Right forelimb (tissue), 1 donor: ENCODE measurements around the gene TBPL1.
"Not testable (repeated sequence)": the region's sequence is repeated elsewhere in the genome, so short reads cannot be mapped to it uniquely, and the experiment has no call there.

Experiments
- DNase-seq: peaks from one replicate; pipeline ENCODE4 v3.0.0-alpha.2; 2018

Gene TBPL1

DNA sequence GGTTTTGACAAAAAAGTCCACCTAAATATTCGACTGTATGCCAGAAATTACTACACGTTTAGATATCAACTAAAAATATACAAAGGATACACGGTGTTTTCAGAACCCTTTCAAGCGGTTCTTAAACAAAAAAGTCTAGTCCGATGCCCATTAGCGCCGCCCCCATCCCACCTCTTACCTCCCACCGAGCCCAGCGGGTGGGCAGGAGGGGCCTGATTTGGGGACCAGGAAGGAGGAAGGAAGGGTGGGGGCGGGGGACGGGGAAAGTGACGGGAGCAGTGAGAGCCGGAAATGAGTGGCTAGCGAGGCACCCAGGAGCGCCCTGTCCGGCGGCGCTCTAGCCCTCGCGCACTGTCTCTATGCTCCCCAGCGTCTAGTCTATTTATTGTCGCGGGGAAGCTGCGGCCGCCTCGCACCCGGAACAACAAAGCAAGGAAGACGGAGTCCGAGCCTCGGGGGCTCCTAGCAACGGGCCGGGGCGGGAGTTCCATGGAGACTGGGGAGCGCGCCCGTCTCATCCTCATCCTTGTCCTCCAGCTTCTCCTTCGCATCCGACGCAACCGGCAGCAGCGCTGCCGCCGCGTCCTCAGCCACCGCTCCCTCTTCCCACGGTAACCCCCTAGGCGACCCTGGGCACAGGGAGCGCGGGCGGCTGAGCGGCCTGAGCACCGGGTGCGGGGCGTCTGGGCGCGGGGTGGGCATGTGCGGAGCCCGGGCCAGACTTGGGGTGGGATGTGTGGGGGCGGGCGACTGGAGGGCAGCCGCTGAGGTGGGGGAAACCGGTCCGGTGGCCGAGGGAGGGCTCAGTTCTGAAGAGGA is at the start of gene TBPL1:
Gene TBPL1, plus strand, starts transcription at position 410 of the 819 bp plus-strand sequence. CDS start 26,902 bp downstream, outside the sequence.
- peak; percentile 99 for DNase-seq

DNA sequence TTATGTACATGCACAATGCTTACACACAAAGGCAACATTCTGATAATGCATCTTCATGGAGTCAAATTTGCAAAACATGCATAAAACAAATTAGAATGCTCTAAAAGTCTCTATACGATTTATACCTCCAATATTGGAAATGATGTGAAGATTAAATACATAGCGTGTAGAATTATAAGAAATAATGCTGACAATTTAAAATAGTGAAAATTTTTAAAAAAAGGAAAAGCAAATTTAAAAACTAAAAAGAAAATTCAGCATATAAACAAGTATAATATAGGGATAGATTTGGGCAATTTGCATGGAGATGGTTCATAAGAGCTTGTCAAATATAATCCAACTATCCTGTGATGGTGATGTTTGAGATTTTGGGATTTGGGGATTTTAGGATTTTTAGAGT is 49.2 kb upstream of the TBPL1 start:
- no peak for DNase-seq

DNA sequence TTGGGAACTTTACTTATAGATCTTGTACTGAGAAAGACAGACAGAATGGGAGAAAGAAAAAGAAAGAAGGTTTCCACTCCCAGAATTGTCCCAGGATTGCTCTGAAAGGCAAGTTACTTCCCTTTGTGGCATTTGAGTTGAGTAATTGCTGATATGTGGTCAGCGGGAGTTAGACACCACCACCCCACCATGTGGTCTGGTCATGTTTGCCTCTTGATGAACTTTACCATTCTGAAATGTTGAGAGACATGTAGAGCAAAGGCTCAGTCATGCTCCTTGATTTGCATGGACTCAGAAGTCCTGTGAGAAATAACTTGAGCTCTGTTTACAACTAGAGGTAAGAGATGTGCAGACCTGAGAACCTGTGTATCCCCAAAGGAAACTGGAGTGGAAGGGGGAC is 47.0 kb upstream of the TBPL1 start:
- no peak for DNase-seq

DNA sequence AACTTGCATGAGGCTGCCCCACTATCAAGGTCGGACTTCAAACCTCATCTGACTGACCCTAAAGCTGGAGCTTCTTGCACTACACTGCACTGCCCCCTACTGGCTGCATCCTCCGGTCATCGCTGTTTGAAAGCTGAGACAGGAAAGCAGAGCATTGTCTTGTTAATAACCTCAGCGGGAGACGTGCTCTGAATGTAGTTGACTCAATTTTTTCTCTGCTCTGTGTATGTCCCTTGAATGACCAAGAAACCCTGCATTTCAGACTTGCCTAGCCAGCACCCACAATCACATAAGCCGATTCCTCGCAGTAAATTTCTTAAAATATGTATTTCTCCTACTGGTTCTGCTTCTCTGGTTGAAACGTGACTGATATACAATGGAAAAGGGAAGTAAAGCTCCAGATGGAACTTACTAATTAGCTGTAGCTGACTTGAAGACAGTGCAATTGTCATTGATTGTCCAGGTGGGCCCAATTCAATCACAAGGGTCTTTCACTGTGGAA is 36.3 kb upstream of the TBPL1 start:
- peak; percentile 89 for DNase-seq

DNA sequence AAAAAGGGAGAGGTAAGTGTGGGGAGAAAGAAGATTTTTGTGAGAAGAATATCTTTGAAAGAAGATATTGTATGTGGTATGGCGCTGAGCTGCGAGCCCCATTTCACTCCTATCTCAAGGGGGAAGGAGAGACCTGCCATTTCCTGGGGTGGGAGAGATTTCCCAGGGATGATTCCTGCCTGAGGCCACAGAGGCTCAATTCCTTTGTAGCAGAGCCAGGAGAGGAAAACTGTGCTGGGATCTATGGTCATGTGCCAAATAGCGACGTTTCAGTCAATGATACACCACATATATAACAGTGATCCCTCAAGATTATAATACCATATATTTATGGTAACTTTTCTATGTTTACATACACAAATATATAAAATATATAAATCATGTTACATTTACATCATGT is 35.2 kb upstream of the TBPL1 start:
- DNase-seq = no peak

DNA sequence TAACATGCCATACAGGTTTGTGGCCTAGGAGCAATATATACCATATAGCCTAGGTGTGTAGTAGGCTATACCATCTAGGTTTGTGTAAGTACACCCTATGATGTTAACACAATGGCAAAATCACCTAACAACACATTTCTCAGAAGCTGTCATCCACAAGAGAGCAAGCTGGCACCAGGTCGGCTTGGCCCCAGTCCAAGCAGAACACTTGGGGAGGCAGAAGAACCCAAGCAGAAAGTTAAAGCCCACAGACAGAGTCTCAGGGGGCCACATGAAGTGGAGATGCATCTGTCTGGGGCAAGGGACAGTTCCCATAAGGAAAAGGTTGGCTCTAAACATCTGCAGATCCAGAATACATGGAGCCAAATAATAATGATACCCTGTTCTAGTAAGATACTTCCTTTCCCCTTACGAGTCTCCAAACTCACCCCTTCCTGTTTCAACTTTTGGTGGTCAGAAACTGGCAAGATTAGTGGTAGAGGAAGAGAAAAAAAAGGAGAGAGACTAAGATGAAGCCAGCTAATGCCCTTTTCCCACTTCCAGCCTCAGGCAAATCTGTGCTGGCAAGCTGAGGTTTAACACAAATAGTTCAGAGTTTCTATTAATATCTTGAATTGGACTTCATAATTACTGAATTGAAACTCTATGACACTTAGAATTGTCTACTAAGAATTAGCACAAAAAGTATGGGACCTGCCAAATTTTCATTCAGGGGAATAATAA is 34.7 kb upstream of the TBPL1 start:
- no peak for DNase-seq

DNA sequence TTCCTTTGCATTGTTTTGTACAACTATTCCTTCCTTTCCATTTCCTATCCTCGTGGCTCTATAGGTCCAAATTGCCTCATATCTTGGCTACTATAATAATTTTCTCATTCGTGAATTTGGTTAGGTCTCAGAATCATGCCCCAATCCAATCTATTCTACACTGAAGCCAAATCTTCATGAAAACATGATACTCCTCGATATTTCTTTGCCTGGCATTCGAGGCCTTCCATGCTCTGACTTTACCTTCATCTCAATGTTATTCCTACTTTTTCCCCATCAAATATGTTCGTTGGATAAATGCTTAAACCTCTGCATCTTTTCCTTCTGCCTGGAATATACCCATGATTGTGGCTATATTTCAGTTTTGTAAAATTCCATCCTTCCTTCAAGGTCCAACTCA is 33.7 kb upstream of the TBPL1 start:
- no peak for DNase-seq

DNA sequence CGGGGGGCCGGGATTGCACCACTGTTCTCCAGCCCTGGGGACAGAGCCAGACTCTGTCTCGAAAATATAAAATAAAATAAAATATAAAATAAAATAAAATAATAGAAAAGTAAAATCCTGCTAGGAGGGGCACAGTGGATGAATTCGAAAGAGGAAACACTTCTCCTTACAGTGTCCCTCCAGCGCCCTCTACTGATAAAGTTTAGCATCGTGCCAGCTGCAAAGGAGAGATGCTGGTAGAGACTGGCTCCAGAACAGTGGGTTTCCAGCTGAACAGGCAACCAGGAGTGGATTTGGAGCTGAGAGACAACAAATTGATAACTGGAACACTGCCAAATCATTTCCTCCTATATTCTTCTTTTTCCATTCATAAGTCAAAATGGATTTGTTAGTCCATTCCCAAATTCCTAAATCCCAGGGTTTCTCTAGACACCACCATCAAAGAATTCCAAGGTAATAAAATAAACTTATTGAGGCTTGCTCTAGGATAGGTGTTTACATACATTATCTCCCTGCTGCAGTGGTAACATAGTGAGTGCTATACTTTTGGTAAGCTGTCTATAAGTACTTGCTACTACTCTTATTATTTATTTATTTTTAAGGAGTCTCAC is 31.7 kb upstream of the TBPL1 start:
- peak; percentile 75 for DNase-seq

DNA sequence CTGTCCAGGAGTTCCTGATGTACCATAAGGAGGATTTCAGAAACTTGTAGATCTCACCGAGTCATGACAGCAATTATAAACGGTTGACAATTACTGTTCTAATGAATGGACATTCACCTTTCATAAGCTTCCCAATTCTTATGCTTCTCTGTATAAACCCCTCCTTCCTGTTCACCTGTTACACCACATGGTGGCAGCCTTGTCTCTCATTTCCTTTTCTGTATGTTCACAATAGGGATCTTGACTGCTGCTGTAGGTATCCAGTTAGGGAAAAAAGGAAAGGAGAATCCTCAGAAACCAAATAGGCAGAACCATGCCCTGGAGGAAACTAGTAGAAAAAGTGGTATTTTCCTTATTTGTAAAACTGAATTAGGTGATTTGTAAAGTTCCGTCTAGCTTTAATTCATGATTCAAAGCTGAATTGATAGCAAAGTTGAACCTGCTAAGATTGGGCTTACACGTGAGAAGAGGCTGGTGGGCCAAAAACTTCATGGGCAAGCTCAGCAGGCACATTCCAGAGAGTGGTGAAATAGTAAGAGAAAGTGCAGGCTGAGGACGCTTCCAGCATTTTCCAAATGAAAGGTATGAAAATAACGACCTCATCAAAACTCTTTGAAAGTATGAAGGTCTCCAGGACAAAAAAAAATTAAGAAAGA is 29.0 kb upstream of the TBPL1 start:
- DNase-seq = peak; percentile 74

DNA sequence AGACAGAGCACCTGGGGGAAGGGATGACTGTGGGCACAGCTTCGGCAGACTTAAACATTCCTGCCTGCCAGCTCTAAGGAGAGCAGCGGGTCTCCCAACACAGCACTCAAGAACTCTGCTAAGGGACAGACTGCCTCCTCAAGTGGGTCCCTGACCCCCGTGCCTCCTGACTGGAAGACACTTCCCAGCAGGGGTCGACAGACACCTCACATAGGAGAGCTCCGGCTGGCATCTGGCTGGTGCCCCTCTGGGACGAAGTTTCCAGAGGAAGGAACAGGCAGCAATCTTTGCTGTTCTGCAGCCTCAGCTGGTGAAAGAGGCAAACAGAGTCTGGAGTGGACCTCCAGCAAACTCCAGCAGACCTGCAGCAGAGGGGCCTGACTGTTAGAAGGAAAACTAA is 21.8 kb upstream of the TBPL1 start:
- not testable (repeated sequence) for DNase-seq

DNA sequence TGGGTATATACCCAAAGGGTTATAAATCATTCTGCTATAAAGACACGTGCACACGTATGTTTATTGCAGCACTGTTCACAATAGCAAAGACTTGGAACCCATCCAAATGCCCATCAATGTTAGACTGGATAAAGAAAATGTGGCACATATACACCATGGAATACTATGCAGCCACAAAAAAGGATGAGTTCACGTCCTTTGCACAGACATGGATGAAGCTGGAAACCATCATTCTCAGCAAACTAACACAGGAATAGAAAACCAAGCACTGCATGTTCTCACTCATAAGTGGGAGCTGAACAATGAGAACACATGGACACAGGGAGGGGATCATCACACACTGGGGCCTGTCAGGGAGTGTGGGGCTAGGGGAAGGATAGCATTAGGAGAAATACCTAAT is 16.7 kb upstream of the TBPL1 start:
- not testable (repeated sequence) for DNase-seq

DNA sequence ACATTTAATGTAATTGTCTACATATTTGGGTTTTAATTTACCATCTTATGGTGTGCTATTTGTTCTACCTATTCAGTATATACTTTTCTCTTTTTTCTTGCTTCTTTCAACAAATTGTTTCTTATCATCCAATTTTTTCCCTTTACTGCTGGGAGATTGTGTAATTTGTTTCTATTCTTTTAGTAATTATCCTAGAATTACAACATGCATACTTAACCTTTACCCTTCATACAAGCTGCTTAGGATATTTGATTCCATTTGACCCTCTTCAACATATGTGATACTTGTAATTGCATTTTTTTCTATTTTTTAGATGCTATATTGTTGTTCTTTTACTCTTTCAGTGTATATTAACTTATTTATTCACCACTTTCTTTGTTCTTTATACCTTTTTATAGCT is 15.1 kb upstream of the TBPL1 start:
- no peak for DNase-seq

DNA sequence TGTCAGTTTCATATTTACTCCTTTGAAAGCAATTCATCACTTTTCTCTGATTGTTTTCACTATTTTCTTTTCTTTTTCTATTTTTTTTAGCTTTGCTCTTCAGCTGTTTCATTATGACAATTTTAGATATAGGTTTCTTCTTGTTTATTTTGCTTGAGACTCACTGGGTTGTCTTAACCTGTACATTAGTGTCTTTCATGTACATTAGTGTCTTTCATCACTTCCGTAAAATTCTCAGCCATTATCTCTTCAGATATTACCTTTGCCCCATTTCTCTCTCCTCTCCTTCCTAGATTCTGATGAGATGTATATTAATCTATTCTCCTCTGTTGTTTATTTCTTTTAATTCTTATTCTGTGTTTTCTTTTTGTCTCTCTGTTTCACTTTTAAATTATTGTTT is 14.5 kb upstream of the TBPL1 start:
- DNase-seq = no peak

DNA sequence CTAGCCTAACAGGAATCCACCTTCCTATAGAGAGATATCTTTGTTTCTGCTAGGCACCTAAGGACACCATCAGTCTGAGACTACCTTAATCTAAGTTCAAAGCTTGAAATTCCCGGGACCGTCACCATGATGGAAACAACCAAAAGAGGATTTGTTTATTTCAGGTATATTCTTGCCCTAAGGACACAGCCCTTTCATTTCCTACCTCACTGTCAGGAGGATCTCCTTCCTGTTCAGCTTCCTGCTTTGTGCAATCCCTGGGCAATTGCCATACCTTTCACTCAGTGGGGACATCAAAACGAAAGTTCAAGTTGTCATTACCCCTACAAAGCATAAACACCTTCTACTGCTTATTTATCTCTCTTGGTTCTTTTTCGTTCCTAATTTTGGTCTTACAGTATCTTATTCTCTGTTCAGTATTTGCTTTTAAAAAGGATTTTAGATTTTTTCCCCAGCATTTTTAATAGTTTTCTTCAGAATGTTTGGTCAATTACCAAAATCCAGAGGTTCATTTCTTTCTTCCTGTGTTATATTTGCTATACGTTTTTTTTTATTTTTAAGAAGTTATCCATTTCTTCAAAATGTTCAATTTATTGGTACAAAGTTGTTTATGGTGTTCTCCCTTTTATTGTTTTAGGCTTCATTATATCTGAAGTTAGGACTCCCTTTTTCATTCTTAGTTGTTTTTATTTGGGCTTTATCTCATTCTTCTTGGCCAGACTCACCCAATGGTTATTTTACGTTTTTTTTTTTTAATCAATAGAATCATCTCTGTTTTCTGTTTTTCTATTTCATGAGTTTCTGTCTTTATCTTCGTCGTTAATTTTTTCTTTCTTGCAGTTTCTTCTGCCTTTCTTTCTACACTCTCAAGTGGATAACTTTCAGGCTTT is 13.0 kb upstream of the TBPL1 start:
- no peak for DNase-seq

DNA sequence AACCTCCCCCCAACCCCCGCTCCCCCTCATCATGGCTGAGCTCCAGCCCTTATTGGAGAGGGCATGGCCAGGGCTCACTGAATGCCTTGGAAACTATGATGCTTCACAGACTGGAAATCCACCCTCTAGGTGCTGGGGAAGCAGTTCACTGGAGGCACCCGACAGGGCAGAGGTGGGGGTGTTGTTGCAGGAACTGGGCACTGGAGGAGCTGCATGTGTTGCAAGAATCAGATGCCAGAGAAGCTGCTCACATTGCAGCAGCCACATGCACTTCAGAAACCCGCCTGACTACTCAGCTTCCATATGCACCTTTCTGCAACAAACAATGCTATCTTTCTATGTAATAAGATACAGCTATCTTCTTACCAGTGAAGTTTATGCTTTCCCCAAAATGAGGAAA is 7.9 kb upstream of the TBPL1 start:
- DNase-seq = no peak

DNA sequence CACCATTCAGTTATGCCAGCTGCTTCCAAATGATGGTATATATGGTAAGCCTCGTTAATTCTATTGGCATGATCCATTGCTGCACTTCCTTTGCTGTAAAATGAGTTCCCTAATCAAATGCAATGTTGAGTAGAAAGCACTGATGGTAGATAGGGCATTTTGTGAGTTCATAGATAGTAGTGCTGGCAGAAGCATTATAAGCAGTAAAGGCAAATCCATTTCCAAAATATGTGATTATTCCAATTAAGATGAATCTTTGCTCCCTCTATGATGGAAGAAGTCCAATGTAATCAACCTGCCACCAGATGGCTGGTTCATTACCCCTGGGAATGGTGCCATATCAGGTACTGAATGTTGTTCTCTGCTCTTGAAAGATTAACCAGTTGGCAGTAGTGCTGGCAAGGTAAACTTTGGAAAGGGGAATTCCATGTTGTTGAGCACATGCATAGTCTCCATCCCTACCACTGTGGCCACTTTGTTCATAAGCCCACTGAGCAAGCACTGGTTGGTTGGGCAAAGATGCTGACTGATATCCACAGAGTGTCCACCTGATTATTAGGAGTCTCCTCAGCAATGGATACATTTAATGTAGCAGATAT is 5.6 kb upstream of the TBPL1 start:
- no peak for DNase-seq

DNA sequence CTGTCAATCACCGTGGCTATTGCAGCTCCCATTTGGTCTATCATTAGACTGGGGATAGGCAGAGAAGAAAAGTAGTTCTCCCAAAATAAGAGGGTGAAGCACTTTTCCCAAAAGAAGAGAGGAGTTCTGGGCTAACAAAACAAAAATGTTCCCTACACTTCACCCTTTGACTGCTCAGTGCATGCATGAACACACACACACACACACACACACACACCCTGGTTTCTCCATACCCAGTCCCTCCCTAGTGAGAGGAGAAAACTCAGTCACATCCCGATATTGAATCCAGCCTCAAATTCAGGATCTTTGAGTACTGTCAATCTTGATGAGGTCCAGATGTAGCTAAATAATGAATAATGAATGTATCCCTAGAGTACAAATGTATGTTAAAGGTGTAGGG is 4.6 kb upstream of the TBPL1 start:
- no peak for DNase-seq

DNA sequence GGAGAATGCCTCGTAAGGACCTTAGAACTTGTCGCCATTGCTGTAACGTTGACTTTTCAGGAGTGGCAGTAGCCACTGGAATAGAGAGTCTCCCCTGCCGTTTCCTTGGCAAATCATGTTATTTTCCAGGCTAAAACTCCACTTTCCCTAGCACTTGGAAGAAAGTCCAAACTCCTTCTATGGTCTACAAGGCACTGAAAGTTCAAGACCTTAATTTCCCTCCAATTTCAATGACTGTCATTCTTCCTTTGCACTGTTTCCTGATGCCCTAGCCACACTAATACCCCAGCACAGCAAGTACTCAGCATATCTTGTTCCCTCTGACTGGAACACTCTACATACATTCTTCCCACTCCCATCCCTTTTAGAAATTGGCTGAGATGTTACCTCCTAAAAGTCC is 1.8 kb upstream of the TBPL1 start:
- no peak for DNase-seq

DNA sequence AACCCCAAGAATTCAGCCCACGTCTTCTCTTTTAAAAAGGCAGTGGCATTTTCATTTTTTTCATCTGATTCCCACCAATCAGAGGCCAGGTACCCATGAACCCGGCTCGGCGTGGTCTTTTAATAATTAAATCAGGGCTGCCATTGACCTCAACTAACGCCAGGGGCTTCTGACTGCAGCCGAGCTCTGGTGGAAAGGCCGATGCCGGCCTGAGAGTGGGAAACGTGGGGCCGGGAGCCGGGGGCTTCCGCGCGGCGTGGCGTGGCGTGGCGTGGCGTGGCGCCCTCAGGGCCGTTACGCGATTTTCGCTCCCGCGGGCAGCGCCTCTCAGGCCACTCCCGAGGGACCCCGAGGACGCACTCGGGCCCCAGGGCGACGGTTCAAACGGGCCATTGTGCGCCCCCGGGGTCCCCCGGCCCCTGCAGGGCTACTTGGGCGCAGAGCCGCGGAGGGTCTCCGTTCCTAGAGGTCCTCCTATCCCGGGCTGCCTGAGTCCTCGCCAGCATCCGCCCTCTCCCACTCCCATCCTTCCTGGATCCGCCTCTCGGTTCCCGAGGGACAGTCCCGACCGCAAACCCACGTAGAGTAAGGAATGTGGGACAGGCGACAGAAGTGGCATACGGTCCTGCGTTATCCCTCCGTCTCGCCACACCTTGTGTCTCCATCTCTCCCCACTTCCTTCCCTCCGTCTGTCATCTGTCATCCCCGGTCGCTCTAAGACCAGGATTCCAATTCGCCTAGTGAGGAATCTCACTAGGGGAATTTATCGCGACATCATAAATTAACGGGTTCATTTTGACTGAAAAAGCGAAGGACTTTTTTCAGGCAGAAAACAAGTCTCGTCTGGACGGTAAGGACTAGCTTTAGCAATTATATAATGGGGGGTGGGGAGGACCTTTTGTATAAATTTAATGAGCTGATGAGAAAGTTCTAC is 876 bp upstream of the TBPL1 start:
- DNase-seq = peak; percentile 86

DNA sequence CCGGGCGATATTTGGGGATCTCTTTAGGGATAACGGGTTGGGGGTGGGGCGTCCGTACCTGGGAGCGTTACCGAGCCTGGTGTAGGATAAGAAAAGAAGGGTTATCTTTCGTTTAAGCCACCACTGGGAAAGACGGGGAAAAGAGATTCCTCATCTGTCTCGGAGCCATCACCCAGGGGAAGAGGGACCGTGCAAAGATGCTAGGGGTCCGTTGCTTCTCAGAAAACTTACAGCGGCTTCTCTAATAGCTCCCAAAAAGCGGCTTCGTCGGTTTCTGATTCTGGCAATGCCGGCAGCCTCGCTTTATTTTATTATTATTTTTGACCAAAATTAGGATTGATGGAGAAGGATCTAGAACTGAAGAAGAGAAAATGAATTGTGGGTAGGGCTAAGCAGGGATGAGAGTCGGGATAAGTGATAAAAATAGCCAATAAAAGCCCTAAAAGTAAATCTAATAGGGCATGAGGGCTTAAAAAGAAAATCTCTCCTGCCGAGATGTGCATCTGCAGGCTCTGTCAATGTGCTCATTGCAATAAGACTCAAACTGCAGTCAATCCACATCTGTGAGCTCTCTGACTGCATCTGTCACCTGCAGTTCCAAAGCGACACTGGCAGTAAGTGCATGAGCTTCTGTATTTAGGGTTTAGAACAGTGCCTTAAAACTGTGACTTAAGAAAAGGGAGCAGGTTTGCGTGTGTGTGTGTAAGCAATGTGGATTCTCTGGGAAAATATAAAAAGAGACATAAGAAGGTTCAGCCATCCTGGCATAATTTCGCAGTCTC is 801 bp downstream of the TBPL1 start:
- DNase-seq = no peak
